ENCODE measurements around the gene CFAP91.

The CFAP91 gene

DNA sequence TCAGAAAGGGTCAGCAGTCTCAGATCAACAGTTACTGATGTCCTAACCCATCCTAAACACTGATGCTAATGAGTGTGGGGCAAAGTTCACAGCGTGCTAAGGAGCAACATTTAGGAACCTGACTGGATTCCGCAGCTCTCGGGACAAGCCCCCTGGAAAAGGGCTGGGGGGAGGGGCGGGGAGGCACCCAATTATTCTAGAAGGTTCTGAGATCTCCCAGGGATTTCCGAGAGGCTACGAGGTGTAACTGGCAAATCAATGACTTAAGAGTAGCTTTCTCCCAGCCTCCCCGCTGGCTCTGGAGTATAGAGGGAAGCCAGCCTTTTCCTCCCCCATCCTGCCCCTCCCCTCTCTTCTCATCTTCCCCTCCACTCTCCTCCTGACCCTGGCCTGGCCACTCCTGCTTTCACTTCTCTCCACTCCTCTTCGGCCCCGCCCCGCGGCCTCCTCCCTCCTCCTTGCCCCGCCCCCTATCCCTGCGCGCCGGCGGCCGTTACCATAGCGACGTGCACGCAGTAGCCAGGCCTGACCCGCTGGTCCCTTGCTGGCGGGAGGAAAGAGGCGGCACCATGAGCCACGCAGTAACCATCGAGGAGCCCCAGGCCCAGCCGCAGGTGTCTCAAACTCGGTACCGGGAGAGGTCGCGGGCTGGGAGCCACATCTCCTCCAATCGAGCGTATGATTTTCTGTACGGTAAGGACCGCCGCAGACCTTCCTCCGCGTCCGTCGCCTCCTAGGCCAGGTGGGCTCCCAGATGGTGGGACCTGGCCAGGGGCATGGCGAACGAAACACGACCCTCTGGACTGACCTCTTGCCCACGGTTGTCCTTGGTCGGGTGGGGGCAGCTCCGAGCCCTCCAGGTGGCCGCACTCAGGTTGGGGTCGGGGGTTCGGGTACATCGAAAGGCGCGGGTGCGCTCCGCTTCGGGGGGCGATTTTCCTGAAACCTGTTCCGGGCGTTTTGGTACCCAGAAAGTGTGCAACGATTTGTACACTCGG is at the start of gene CFAP91:
TSS of gene CFAP91 (plus strand) at position 493 of the 998 bp plus-strand sequence. CDS start at position 570, 77 bp downstream.
- peaks cover 4% of the 10 kb centered on the region for H3K4me1 ChIP-seq (ENCODE audit: control insufficient read depth, insufficient read depth, low read length)
- H3K9me3 ChIP-seq (ENCODE audit: control insufficient read depth, low read length), result no peaks in the 10 kb centered on the region
- H3K4me3 ChIP-seq (ENCODE audit: low read length), result peak within 1 kb of the TSS; percentile 34
- H3K36me3 ChIP-seq (ENCODE audit: control insufficient read depth, insufficient read depth, low read length), result no peaks in the 10 kb centered on the region
- peak within 1 kb of the TSS; percentile 38 for H3K9ac ChIP-seq (ENCODE audit: low read length)
- H3K27me3 ChIP-seq (ENCODE audit: control insufficient read depth, insufficient read depth, low read length), result peaks cover 8% of the 10 kb centered on the region

DNA sequence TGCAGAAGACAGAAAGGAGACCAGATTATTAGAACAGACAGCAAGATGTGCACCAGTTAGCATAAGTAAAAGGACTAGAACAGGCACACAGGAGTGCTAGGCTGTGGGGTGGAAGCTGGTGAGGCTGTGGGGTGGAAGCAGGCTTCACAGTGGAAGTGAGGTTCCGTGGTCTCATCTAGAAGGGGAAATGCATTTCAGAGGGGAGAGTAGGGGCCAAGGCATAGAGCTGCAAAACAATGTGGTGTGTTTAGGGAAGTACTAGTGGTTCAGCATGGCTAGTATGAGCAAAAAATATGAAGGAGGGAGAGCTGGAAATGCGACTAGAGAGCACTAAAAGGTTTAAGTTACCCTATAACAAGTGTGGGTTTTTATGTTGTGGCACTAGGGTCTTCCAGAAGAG is 48.9 kb upstream of the CFAP91 start:
- no peak overlapping the region for H3K4me3 ChIP-seq (ENCODE audit: low read length)
- no peaks in the 10 kb centered on the region for H3K27me3 ChIP-seq (ENCODE audit: control insufficient read depth, insufficient read depth, low read length)
- H3K36me3 ChIP-seq (ENCODE audit: control insufficient read depth, insufficient read depth, low read length), result no peaks in the 10 kb centered on the region
- H3K9ac ChIP-seq (ENCODE audit: low read length), result no peak overlapping the region
- no peaks in the 10 kb centered on the region for H3K4me1 ChIP-seq (ENCODE audit: control insufficient read depth, insufficient read depth, low read length)
- no peaks in the 10 kb centered on the region for H3K9me3 ChIP-seq (ENCODE audit: control insufficient read depth, low read length)

DNA sequence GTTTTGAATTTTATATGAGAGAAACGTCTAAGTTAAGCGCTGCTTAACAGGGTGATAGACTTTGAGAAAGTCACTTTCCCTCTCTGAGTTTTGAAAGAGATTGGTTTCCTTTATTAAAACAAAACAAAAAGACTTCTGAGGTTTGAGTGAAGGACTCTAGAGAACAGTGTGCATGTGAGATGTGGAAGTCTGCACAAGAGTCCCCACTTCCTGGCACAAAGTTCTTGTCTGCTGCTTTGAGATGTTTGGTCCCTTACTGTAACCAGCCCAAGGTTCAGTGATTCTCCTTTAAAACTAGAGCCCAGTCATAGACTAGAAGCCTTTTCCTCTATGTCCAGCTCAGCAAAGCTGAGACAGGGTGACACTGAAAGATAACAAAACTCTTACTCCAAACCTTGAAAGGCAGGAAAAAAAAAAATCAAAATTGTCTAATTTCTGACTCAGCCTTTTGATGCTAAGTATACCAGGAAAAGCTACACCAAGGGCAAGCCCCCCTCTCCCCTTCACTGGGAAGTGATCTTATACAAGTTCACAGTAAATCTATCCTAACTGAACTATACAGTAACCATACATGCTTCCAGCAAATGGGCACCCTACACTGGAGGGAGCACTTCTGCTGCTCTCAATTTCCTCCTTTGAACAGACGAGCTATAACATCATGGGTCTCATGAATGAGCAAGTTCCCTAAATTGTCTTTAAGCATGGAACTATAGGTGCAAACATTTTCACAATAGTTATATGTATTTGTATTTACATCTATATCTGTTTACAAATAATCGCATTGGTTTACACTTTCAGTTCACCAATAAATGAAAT is 44.7 kb upstream of the CFAP91 start:
- Histone ChIP-seq H3K9me3 (ENCODE audit: control insufficient read depth, low read length) (no peaks in the 10 kb centered on the region), H3K4me3 (ENCODE audit: low read length) (no peak overlapping the region), H3K9ac (ENCODE audit: low read length) (no peak overlapping the region), H3K27me3 (ENCODE audit: control insufficient read depth, insufficient read depth, low read length) (no peaks in the 10 kb centered on the region), H3K36me3 (ENCODE audit: control insufficient read depth, insufficient read depth, low read length) (no peaks in the 10 kb centered on the region), H3K4me1 (ENCODE audit: control insufficient read depth, insufficient read depth, low read length) (peaks cover 4% of the 10 kb centered on the region)

DNA sequence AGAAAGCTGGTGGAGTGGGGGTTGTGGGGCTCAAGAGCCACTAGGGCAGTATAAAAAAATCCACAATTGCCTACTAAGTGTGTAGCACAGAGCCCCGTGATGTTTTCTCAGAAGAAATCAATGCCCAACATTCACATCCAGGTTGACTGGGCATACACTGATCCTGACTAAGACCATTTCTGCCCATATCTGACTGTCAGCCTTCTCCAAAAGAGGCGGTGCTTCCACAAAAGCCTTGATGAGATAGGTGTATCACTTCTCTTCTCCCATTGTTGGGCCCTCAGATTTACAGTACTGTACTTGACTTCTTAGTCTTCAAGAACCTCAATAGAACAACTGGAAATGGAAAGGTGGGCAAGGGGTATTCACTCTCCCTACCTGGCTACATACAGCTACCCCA is 43.8 kb upstream of the CFAP91 start:
- H3K36me3 ChIP-seq (ENCODE audit: control insufficient read depth, insufficient read depth, low read length), result no peaks in the 10 kb centered on the region
- no peak overlapping the region for H3K4me3 ChIP-seq (ENCODE audit: low read length)
- H3K4me1 ChIP-seq (ENCODE audit: control insufficient read depth, insufficient read depth, low read length), result peaks cover 6% of the 10 kb centered on the region

DNA sequence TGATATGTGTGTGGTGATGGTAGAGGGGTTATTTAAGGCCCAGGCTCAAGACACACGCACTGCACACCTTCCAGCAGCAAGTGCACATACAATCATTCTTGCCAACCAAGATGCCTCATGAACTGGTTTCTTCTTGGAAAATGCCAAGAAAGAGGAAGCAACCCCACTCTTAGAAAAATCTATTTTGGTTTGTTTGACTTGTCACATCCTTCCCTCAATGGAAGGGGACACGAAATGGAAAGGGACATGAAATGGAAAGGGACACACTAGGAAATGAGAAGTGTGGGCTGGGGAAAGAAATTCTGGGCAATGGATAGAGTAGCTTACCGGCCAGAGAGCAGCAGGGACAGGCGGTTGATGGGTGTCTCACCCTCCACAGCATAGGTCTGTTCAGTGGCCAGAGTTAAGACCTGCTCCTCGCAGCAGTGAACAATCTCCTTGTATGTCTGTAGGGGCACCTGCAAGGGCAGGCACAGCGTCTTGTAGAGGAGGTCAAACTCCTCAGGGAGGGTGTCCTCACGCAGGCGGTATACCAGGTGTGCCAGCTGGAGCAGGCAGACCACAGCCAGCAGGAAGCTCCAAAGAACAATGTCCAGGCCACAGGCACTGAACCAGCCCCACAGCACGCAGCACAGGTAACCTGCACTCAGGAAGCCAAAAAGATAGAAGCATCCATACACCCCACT is 43.1 kb upstream of the CFAP91 start:
- no peak overlapping the region for H3K4me3 ChIP-seq (ENCODE audit: low read length)

More for the DNA sequence above, 43.8 kb upstream of the CFAP91 start:
- no peaks in the 10 kb centered on the region for H3K27me3 ChIP-seq (ENCODE audit: control insufficient read depth, insufficient read depth, low read length)
- no peak overlapping the region for H3K9ac ChIP-seq (ENCODE audit: low read length)
- H3K9me3 ChIP-seq (ENCODE audit: control insufficient read depth, low read length), result no peaks in the 10 kb centered on the region

DNA sequence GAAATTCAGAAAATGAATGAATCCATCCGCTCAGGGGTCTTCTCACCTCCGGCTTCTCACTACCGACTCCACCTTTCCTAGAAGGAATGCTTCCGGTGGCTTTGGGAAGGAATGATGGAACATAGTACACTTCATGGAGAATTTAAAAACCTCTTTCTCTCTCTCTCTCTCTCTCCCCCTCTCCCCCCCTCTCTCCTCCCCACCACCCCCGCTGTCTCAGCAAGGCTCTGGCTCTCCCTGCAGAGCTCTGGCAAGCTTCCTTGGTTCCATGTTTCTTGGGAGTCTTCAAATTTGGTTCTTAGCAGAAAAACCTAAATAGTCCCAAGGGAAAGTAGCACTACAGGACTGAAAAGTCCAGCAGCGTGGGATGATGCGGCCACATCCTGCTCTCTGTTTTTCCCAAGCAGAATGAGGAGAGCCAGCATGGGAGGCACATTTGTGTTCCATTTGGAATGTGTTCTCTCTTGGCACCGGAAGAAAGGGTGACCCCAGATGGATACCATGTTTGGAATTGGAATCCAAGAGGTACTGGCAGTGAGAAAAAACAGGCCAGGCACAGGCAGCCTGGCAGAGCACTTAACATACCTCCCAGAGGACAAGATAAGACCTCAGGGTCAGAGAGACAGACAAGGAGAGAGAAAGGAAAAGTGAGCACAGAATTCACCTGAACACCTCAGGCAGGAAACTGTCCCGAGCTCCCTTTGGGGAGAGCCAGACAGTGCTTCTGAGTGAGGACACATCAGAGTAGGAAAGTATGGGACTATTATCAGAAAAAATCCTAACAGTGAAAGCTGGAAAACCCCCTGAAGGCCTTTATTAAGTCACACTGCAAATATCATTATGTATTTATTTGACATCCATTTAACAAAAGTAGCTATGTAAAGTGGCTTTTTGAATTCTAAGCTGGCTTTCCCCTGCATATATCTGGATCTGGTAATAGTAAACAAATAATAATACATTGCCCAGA is 42.1 kb upstream of the CFAP91 start, which contains the start of gene POPDC2:
TSS of gene POPDC2 (minus strand) at position 116 of the 967 bp plus-strand sequence. CDS start 166 bp downstream, outside the sequence.
- H3K9ac ChIP-seq (ENCODE audit: low read length), result no peak within 1 kb of the TSS
- H3K36me3 ChIP-seq (ENCODE audit: control insufficient read depth, insufficient read depth, low read length), result no peaks in the 10 kb centered on the region
- H3K4me3 ChIP-seq (ENCODE audit: low read length), result no peak within 1 kb of the TSS
- H3K27me3 ChIP-seq (ENCODE audit: control insufficient read depth, insufficient read depth, low read length), result no peaks in the 10 kb centered on the region
- H3K4me1 ChIP-seq (ENCODE audit: control insufficient read depth, insufficient read depth, low read length), result peaks cover 16% of the 10 kb centered on the region
- no peaks in the 10 kb centered on the region for H3K9me3 ChIP-seq (ENCODE audit: control insufficient read depth, low read length)

More for the DNA sequence above, 43.1 kb upstream of the CFAP91 start:
- Histone ChIP-seq H3K4me1 (ENCODE audit: control insufficient read depth, insufficient read depth, low read length) (peaks cover 8% of the 10 kb centered on the region), H3K36me3 (ENCODE audit: control insufficient read depth, insufficient read depth, low read length) (no peaks in the 10 kb centered on the region), H3K9me3 (ENCODE audit: control insufficient read depth, low read length) (no peaks in the 10 kb centered on the region), H3K27me3 (ENCODE audit: control insufficient read depth, insufficient read depth, low read length) (no peaks in the 10 kb centered on the region), H3K9ac (ENCODE audit: low read length) (no peak overlapping the region)

DNA sequence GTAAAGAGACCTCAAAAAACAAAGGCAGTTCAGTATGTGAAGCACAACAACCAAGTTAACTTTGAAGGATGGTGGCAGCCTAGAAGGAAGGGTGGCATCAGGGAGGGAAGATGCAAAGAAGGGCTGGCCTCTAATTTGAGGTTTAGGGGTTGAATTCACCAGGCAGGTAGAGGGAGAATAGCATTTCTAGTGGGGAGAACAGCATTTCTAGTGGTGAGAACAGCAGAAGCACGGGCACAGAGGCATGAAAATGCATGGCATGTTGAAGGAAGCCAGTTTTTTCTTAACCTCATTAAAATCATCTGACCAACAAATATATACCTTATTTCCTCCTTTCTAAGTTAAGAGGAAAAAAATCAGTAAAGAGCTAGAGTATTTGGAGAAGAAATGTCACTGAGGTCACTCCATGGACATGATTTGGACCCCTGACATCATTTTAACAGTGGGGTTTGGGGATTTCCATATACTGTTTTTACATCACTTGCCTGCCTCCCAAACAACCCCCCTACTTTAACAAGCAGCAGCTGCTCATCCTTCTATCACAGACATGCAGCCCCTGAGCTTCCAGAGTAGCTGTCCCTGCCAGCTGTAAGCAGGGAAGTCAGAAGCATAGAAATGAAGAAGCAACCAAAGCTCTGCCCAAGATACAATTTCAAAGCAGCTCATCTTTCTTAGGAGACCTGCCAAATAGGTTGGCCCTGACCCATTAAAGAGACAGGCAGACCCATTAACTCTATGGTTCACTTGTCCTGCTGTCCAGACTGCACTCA is 40.0 kb upstream of the CFAP91 start:
- H3K27me3 ChIP-seq (ENCODE audit: control insufficient read depth, insufficient read depth, low read length), result no peaks in the 10 kb centered on the region
- no peaks in the 10 kb centered on the region for H3K36me3 ChIP-seq (ENCODE audit: control insufficient read depth, insufficient read depth, low read length)
- H3K9me3 ChIP-seq (ENCODE audit: control insufficient read depth, low read length), result no peaks in the 10 kb centered on the region
- no peak overlapping the region for H3K9ac ChIP-seq (ENCODE audit: low read length)
- no peak overlapping the region for H3K4me3 ChIP-seq (ENCODE audit: low read length)
- peaks cover 16% of the 10 kb centered on the region for H3K4me1 ChIP-seq (ENCODE audit: control insufficient read depth, insufficient read depth, low read length)

DNA sequence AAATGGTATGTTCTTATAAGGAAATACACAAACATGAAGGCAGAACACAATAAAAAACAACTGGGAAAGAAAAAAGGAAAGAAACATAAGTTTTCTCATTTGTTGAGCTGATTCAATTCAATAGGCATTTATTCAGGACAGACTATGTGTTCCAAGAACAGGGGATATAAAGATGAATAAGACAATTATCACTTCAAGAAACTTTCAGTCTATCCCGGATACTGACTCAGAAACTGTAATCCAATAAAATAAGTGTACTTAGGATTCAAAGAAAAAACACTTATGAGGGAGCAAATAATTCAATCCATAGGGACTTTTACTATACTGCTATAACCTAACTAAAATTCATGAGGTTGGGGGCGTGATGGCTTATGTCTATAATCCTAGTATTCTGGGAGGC is 38.9 kb upstream of the CFAP91 start:
- Histone ChIP-seq H3K9ac (ENCODE audit: low read length) (no peak overlapping the region), H3K4me3 (ENCODE audit: low read length) (no peak overlapping the region), H3K27me3 (ENCODE audit: control insufficient read depth, insufficient read depth, low read length) (no peaks in the 10 kb centered on the region), H3K9me3 (ENCODE audit: control insufficient read depth, low read length) (no peaks in the 10 kb centered on the region), H3K4me1 (ENCODE audit: control insufficient read depth, insufficient read depth, low read length) (peaks cover 16% of the 10 kb centered on the region), H3K36me3 (ENCODE audit: control insufficient read depth, insufficient read depth, low read length) (no peaks in the 10 kb centered on the region)

DNA sequence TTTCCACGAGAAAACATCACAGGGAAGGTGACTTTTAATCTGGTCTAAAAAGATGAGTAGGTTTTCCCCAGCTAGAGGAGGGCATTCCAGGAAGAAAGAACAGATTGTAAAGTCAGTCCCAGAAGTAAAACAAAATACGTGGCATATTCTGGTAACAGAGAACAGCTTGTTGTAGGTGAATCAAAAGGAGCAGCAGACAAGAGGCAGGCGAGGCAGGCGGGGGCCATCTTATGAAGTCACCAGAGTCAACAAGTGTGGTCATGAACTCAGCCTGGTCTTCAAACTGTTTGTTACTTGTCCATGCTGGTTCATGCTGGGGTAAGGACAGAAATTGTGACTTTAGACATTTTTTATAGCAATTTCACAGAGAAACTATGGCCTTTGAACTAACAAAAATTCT is 38.5 kb upstream of the CFAP91 start:
- Histone ChIP-seq H3K36me3 (ENCODE audit: control insufficient read depth, insufficient read depth, low read length) (no peaks in the 10 kb centered on the region), H3K4me3 (ENCODE audit: low read length) (no peak overlapping the region), H3K27me3 (ENCODE audit: control insufficient read depth, insufficient read depth, low read length) (no peaks in the 10 kb centered on the region), H3K4me1 (ENCODE audit: control insufficient read depth, insufficient read depth, low read length) (peaks cover 16% of the 10 kb centered on the region), H3K9ac (ENCODE audit: low read length) (no peak overlapping the region), H3K9me3 (ENCODE audit: control insufficient read depth, low read length) (no peaks in the 10 kb centered on the region)

DNA sequence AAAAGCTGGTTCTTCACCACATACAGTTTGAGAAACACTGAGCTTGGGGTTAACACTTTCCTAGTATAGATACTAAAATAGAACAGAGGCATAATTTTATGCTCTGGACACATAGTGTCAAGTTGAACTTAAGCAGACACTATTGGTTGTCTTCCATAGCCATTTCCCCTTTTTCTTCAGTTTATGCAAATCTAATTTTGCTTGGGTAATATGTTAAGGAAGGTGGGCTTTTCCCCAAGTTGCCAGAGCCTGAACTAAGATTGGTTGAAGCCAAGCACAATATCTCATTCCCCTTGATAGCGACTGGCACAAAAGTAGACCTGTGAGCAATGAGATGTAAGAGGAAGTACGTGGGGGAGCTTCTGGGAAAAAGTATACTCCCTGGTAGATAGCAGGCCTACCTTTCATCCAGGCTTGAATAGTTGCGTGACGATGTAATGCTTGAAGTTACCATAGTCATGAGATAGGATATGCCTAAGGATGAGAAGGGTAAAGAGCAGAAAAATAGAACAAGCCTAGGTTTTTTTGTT is 37.9 kb upstream of the CFAP91 start:
- no peaks in the 10 kb centered on the region for H3K27me3 ChIP-seq (ENCODE audit: control insufficient read depth, insufficient read depth, low read length)
- peaks cover 16% of the 10 kb centered on the region for H3K4me1 ChIP-seq (ENCODE audit: control insufficient read depth, insufficient read depth, low read length)
- H3K9ac ChIP-seq (ENCODE audit: low read length), result no peak overlapping the region
- H3K4me3 ChIP-seq (ENCODE audit: low read length), result no peak overlapping the region
- no peaks in the 10 kb centered on the region for H3K36me3 ChIP-seq (ENCODE audit: control insufficient read depth, insufficient read depth, low read length)
- no peaks in the 10 kb centered on the region for H3K9me3 ChIP-seq (ENCODE audit: control insufficient read depth, low read length)

Measured in mucosa of stomach (tissue), 1 donor.